Activated CD4-positive, alpha-beta T cell treated with anti-CD3 and anti-CD28 coated beads, Interleukin-2, amount 50 U/mL, for 16 hours (primary cell): ENCODE results near the gene CXCL11.
"Not testable (repeated sequence)": the region's sequence is repeated elsewhere in the genome, so short reads cannot be mapped to it uniquely, and the experiment has no call there.

ENCODE experiments used
- DNase-seq: peaks from one replicate; pipeline ENCODE4 v3.0.0-alpha.2; 2020

CXCL11 gene

DNA sequence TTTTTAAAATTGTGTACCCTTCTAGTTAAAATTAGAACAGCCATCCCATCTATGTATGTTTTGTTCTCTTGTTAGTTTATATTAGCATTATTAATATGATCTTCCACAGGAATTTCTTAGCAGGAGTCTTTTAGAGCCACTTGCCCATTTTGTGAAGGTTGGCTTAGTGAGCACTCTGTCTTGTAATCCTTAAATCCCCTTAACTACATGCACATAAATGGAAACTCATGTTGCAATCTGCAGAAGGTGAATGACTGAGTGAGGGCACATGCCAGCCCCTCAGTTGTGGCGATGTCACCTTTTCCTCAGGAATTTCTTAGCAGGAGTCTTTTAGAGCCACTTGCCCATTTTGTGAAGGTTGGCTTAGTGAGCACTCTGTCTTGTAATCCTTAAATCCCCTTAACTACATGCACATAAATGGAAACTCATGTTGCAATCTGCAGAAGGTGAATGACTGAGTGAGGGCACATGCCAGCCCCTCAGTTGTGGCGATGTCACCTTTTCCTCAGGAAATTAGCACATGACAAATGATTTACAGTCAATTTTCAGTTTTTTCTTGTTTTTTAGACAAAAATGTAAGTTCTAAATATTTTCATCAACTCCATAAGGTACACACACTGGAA is 37.2 kb downstream of the CXCL11 start:
- not testable (repeated sequence) for DNase-seq

DNA sequence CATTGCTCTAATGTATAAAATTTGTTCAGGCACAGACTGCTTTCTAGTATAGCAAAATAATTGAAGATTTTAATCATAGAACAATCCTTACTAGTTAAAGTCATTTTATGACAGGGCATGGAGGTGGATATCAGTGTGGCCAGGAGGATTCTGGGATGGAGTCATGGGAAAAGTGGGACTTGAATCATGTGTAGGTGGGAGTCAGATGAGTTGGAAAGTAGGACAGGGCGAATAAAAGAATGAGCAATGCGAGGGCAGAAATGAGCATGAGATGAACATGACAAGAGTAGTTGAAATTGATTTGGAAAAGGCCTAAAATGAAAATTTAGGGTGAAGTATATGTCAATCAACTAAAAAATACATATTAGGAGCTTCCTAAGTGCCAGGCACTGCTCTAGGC is 37.9 kb downstream of the CXCL11 start:
- DNase-seq: no peak

DNA sequence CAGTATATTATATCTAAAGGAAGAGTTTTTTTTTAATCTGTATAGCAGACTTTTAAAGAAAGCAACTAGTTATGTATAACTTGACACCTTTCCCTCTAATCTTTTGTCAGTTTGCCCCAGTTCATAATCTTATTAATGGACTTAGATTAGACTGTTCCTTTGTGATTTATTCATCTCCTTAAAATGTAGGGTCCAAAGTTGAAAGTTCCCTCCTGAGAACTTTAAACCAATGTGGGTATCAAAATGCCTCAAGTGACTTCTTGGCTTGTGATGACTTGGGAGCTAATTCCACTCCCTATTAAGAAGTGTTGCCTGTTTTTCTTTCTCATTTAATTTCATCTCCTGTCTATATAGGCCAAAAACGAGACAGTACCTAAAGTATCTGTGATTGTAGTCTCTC is 38.8 kb downstream of the CXCL11 start:
- DNase-seq: no peak

DNA sequence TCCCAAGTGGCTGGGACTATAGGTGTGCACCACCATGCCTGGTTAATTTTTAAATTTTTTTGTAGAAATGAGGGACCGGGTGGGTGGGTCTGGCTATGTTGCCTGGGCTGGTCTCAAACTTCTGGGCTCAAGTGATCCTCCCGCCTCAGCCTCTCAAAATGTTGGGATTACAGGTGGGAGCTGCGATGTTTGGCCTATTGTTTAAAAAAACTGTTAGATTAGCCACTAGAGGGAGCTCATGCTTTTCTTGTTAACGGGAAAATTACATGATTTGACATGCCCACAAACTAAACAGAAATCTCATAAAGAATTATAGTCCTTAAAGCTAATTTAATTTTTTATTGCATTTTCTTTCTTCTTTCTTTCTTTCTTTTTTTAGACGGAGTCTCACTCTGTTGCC is 40.1 kb downstream of the CXCL11 start:
- peak; percentile 73 for DNase-seq

DNA sequence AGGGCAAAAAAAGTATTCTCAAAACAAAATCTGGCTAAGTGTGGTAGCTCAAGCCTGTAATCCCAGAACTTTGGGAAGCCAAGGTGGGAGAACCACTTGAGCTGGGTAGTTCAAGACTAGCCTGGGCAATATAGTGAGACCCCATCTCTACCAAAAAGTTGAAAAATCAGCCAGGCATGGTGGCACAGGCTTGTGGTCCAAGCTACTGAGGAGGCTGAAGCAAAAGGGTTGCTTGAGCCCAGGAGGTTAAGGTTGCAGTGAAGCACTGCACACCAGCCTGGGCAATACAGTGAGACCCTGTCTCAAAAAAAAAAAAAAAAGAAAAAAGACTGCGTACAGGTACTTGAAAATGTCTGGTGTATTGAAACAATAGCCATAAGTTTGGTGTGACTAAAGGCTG is 43.4 kb downstream of the CXCL11 start:
- no peak for DNase-seq

DNA sequence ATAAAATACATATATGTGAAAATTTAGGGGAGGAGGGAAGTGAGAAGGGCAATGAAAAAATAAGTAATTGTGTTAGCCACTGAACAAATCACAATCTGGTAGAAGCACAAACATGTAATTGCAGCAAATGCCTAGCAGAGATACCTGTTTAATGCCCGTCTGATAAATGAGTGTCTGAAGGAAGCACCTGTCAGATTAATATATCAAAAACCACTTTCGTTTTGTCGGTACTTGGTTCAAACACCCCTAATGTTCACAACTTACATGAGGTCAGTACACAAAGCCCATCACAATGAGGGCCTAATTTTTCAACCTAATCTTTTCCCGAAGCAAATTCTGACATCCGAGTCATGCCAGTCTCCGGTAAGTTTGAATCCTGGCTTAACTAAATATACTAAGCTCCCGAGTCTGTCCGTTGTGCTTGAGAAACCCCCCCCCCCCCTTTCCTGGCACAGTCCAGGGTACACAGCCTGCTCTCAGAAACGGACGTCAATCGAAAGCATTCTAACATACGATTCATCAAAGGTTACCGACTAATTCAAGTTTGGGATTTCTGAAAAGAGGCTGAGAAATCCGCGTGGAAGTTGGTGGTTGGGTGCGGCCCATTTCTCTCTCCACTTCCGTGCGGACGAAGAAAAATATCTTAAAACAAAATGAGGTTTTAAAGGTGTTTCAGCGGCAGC is 45.9 kb downstream of the CXCL11 start:
- no peak for DNase-seq

DNA sequence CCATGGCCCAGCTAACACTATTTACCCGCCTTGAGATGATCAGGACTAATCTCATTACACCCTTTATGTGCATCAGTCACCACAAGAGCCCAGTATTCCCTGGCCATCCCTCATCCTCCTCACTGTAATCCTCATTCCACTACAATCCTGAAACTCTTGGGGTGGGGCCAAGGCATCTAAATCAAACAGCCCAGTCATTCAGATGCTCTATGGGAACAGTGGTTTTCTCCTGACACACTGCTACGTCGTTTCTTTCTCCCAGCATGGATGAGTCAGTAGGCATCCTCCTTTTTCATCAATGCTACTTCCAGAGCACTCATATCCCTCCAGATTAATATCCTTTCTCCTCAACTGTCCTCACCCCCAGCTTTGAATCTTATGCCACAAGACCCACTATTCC is 50.8 kb downstream of the CXCL11 start:
- no peak for DNase-seq
